Liver (tissue), 9 donors: Measurements from ENCODE around the gene RHOU. TPM values are rescaled to one million over a fixed set of nuclear protein-coding genes. Genes with fewer than 3 reads are reported as not detected.

Experiments used
- DNase-seq: peaks from one replicate; pipeline ENCODE4 v3.0.0-alpha.2; 2017; ENCODE audit warnings: low spot score
- H3K27ac ChIP-seq, 2 donors: one replicate each; pipeline ENCODE4 v1.7.0; 2013; ENCODE audit warnings: inconsistent platforms in 2 of 2, low read length in 2 of 2, control low read depth in 1 of 2, low read depth in 1 of 2, mild to moderate bottlenecking in 1 of 2
- H3K27me3 ChIP-seq, 4 donors: one replicate each; pipeline versions ENCODE4 v1.6.1 to v1.7.0; 2013; ENCODE audit warnings: low read length in 3 of 4, inconsistent platforms in 1 of 4, mild to moderate bottlenecking in 1 of 4, moderate library complexity in 1 of 4; ENCODE audit not compliant: control insufficient read depth in 4 of 4, insufficient read depth in 4 of 4
- H3K36me3 ChIP-seq, 4 donors: one replicate each; pipeline versions ENCODE4 v1.6.1 to v1.7.0; 2013; ENCODE audit warnings: low read length in 3 of 4, mild to moderate bottlenecking in 3 of 4, low read depth in 1 of 4, moderate library complexity in 1 of 4; ENCODE audit not compliant: control insufficient read depth in 4 of 4, insufficient read depth in 3 of 4
- H3K4me1 ChIP-seq, 4 donors: one replicate each; pipeline versions ENCODE4 v1.6.1 to v1.7.0; 2013; ENCODE audit warnings: low read length in 3 of 4, mild to moderate bottlenecking in 3 of 4, moderate library complexity in 1 of 4; ENCODE audit not compliant: control insufficient read depth in 4 of 4, insufficient read depth in 4 of 4
- H3K4me3 ChIP-seq, 3 donors: one replicate each; pipeline versions ENCODE4 v1.6.1 to v1.7.0; 2013; ENCODE audit warnings: low read length in 3 of 3, control low read depth in 1 of 3, low read depth in 1 of 3, mild to moderate bottlenecking in 1 of 3
- H3K9ac ChIP-seq, 2 donors: one replicate each; pipeline ENCODE4 v1.7.0; 2013; ENCODE audit warnings: low read length in 2 of 2, mild to moderate bottlenecking in 2 of 2, moderate library complexity in 2 of 2, control low read depth in 1 of 2, low read depth in 1 of 2
- H3K9me3 ChIP-seq, 4 donors: one replicate each; pipeline versions ENCODE4 v1.6.1 to v1.7.0; 2013; ENCODE audit warnings: low read length in 3 of 4; ENCODE audit not compliant: control insufficient read depth in 4 of 4
- EGR1 ChIP-seq, 2 donors: IDR thresholded peaks; 2 replicates each; pipeline ENCODE4 v1.6.1; 2016 to 2018; ENCODE audit warnings: antibody characterized with exemption in 2 of 2, low read depth in 2 of 2
- FOXA1 ChIP-seq: IDR thresholded peaks from 2 replicates; pipeline ENCODE4 v1.6.1; 2016; ENCODE audit warnings: antibody characterized with exemption
- FOXA2 ChIP-seq: IDR thresholded peaks from 2 replicates; pipeline ENCODE4 v1.6.1; 2016; ENCODE audit warnings: antibody characterized with exemption
- GABPA ChIP-seq, 2 donors: IDR thresholded peaks in 1 of 2; conservative IDR thresholded peaks in 1 of 2; 2 replicates each; pipeline ENCODE4 v1.6.1; 2016; ENCODE audit warnings: antibody characterized with exemption in 2 of 2, mild to moderate bottlenecking in 1 of 2, moderate library complexity in 1 of 2
- HNF4A ChIP-seq, 2 donors: conservative IDR thresholded peaks; 2 replicates each; pipeline ENCODE4 v1.6.1; 2016; ENCODE audit warnings: antibody characterized with exemption in 2 of 2, mild to moderate bottlenecking in 2 of 2
- HNF4G ChIP-seq: IDR thresholded peaks from 2 replicates; pipeline ENCODE4 v1.6.1; 2016; ENCODE audit warnings: antibody characterized with exemption
- JUND ChIP-seq, 2 donors: IDR thresholded peaks; 2 replicates each; pipeline ENCODE4 v1.6.1; 2016; ENCODE audit warnings: antibody characterized with exemption in 2 of 2
- NR2F2 ChIP-seq: IDR thresholded peaks from 2 replicates; pipeline ENCODE4 v1.6.1; 2016; ENCODE audit warnings: antibody characterized with exemption
- RAD21 ChIP-seq, 2 donors: IDR thresholded peaks; 2 replicates each; pipeline ENCODE4 v1.6.1; 2016; ENCODE audit warnings: antibody characterized with exemption in 2 of 2, mild to moderate bottlenecking in 2 of 2
- RXRA ChIP-seq, 2 donors: IDR thresholded peaks; 2 replicates each; pipeline ENCODE4 v1.6.1; 2017 to 2018; ENCODE audit warnings: antibody characterized with exemption in 2 of 2, mild to moderate bottlenecking in 1 of 2
- SP1 ChIP-seq: IDR thresholded peaks from 2 replicates; pipeline ENCODE4 v1.6.1; 2018; ENCODE audit warnings: antibody characterized with exemption, mild to moderate bottlenecking
- TAF1 ChIP-seq: conservative IDR thresholded peaks from 2 replicates; pipeline ENCODE4 v1.6.1; 2016; ENCODE audit warnings: antibody characterized with exemption, mild to moderate bottlenecking
- YY1 ChIP-seq: IDR thresholded peaks from 2 replicates; pipeline ENCODE4 v1.6.1; 2016; ENCODE audit warnings: antibody characterized with exemption, mild to moderate bottlenecking
- WGBS: extraction: QIAGEN DNeasy Blood & Tissue Kit; methylation state at CpG from one replicate; pipeline ENCODE4 v1.1.7; 2013; 5-methylcytosine and 5-hydroxymethylcytosine counted together
- polyA plus RNA-seq, 2 donors: library from polyadenylated mRNA; stranded (reverse) in 1 of 2; unstranded in 1 of 2; fragments of 200-250 nt in 1 of 2; fragments of >200 nt in 1 of 2; fragmentation: Nextera tagmentation in 1 of 2; extraction: Ambion mirVana in 1 of 2; gene quantifications; one replicate each; pipeline versions ENCODE4 v1.2.1 to v1.2.3, GENCODE V29; 2013 to 2015
- total RNA-seq, 2 donors: library from RNA; depleted of rRNA; stranded (reverse); fragments of >200 nt; gene quantifications; one replicate each; pipeline ENCODE4 v1.2.3, GENCODE V29; 2014
- TF ChIP-seq, protein P1 (sequence below): fragments of 150-350 bp; IDR thresholded peaks from 2 replicates; pipeline ENCODE4 v1.5.1; 2017; ENCODE audit warnings: improper control_type of control experiment, low read depth, low read length; ENCODE audit not compliant: missing input control
- TF ChIP-seq, protein P2 (sequence below): IDR thresholded peaks from 2 replicates; pipeline ENCODE4 v1.6.1; 2016; ENCODE audit warnings: antibody characterized with exemption
- TF ChIP-seq, protein P3 (sequence below): IDR thresholded peaks from 2 replicates; pipeline ENCODE4 v1.6.1; 2016; ENCODE audit warnings: antibody characterized with exemption
- TF ChIP-seq, protein P4 (sequence below): IDR thresholded peaks from 2 replicates; pipeline ENCODE4 v1.6.1; 2016; ENCODE audit warnings: antibody characterized with exemption
- TF ChIP-seq, protein P5 (sequence below): IDR thresholded peaks from 2 replicates; pipeline ENCODE4 v1.6.1; 2016; ENCODE audit warnings: antibody characterized with exemption, mild to moderate bottlenecking
- donor health status: healthy.
- donor health status: healthy.
- donor health status: healthy.
- donor health status: healthy.
- donor health status: healthy.

RHOU gene
- total and polyA plus RNA-seq, 4 donors, result 6.4 to 12.0 (median 11.6) TPM

DNA sequence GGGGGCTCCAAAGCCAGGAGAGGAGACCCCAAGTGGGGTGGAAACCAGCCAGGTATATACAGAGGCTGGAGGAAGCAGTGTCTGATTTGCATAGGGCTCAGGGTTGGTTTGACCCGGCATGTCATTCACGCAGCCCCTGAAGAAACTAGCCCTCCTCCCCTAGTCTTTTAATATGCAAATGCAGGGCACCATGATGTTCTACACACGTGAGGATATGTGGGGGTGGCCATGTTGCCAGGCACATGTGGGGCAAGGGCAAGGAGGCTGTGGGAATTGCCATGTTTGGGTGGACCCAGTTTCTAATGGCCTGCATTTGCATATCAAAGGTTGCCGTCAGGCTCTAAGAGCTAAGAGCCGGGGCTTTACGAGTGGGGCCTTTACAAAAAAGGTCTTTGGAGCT lies 12.0 kb upstream of the RHOU start (continued):
- TF ChIP-seq, protein P1, sequence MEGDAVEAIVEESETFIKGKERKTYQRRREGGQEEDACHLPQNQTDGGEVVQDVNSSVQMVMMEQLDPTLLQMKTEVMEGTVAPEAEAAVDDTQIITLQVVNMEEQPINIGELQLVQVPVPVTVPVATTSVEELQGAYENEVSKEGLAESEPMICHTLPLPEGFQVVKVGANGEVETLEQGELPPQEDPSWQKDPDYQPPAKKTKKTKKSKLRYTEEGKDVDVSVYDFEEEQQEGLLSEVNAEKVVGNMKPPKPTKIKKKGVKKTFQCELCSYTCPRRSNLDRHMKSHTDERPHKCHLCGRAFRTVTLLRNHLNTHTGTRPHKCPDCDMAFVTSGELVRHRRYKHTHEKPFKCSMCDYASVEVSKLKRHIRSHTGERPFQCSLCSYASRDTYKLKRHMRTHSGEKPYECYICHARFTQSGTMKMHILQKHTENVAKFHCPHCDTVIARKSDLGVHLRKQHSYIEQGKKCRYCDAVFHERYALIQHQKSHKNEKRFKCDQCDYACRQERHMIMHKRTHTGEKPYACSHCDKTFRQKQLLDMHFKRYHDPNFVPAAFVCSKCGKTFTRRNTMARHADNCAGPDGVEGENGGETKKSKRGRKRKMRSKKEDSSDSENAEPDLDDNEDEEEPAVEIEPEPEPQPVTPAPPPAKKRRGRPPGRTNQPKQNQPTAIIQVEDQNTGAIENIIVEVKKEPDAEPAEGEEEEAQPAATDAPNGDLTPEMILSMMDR, result no peak
- TF ChIP-seq, protein P2, sequence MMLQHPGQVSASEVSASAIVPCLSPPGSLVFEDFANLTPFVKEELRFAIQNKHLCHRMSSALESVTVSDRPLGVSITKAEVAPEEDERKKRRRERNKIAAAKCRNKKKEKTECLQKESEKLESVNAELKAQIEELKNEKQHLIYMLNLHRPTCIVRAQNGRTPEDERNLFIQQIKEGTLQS, result no peak
- TF ChIP-seq GABPA (IDR thresholded peaks at IDR 0.05 in 1 of 2, conservative IDR thresholded peaks at IDR 0.05 in 1 of 2), result no peak
- TF ChIP-seq, protein P3, sequence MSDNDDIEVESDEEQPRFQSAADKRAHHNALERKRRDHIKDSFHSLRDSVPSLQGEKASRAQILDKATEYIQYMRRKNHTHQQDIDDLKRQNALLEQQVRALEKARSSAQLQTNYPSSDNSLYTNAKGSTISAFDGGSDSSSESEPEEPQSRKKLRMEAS, result no peak
- TF ChIP-seq HNF4A (conservative IDR thresholded peaks at IDR 0.05), result no peak
- TF ChIP-seq RAD21 (IDR thresholded peaks at IDR 0.05), result no peak

DNA sequence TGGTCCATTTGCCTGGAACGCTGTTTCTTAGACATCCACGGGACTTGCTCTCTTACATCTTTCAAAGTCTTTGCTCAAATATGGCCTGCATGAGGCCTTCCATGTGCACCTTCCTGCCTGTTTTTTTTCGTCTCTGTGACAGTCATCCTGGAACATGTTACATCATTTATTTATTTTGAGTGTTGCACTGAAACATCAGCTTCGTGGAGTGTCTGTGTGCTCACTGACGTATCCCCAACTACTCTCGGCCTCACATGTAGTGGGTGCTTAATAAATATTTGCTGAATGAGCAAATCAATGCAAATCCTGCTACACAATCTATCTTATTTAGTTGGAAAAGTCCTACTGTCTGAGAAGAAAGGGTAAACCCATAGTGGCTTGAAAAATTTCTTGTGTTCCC lies 11.4 kb upstream of the RHOU start:
- 48% methylated on average over 6 of the region's 6 CpGs for WGBS
- no peaks in the 10 kb centered on the region for H3K36me3 ChIP-seq
- no peak for DNase-seq
- peaks cover 0 to 2% (median 0%) of the 10 kb centered on the region in 4 donors for H3K4me1 ChIP-seq
- H3K9me3 ChIP-seq, result no peaks in the 10 kb centered on the region
- no peaks in the 10 kb centered on the region for H3K27me3 ChIP-seq
- TF ChIP-seq, protein P4, sequence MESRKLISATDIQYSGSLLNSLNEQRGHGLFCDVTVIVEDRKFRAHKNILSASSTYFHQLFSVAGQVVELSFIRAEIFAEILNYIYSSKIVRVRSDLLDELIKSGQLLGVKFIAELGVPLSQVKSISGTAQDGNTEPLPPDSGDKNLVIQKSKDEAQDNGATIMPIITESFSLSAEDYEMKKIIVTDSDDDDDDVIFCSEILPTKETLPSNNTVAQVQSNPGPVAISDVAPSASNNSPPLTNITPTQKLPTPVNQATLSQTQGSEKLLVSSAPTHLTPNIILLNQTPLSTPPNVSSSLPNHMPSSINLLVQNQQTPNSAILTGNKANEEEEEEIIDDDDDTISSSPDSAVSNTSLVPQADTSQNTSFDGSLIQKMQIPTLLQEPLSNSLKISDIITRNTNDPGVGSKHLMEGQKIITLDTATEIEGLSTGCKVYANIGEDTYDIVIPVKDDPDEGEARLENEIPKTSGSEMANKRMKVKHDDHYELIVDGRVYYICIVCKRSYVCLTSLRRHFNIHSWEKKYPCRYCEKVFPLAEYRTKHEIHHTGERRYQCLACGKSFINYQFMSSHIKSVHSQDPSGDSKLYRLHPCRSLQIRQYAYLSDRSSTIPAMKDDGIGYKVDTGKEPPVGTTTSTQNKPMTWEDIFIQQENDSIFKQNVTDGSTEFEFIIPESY, result peak; percentile 80
- TF ChIP-seq NR2F2, result no peak
- TF ChIP-seq RAD21 (IDR thresholded peaks at IDR 0.05), result peak; percentile 47 to 54
- TF ChIP-seq, protein P2, result peak; percentile 88
- peak; percentile 36 for TF ChIP-seq TAF1
- TF ChIP-seq HNF4A (conservative IDR thresholded peaks at IDR 0.05), result peak; percentile 47 to 75
- peak; percentile 86 for TF ChIP-seq FOXA2
- TF ChIP-seq, protein P1, result no peak
- TF ChIP-seq FOXA1, result peak; percentile 64
- peak; percentile 84 to 90 for TF ChIP-seq JUND (IDR thresholded peaks at IDR 0.05)
- TF ChIP-seq RXRA (IDR thresholded peaks at IDR 0.05), result peak; percentile 70 to 84
- TF ChIP-seq EGR1 (IDR thresholded peaks at IDR 0.05; ENCODE audit: low read depth in 2 of 2), result peak in 1 of 2 donors; percentile 52
- TF ChIP-seq, protein P3, result peak; percentile 90
- TF ChIP-seq GABPA (IDR thresholded peaks at IDR 0.05 in 1 of 2, conservative IDR thresholded peaks at IDR 0.05 in 1 of 2), result peak in 1 of 2 donors; percentile 31
- TF ChIP-seq YY1, result peak; percentile 85
- peak; percentile 87 for TF ChIP-seq SP1
- TF ChIP-seq HNF4G, result peak; percentile 25
- TF ChIP-seq, protein P5, sequence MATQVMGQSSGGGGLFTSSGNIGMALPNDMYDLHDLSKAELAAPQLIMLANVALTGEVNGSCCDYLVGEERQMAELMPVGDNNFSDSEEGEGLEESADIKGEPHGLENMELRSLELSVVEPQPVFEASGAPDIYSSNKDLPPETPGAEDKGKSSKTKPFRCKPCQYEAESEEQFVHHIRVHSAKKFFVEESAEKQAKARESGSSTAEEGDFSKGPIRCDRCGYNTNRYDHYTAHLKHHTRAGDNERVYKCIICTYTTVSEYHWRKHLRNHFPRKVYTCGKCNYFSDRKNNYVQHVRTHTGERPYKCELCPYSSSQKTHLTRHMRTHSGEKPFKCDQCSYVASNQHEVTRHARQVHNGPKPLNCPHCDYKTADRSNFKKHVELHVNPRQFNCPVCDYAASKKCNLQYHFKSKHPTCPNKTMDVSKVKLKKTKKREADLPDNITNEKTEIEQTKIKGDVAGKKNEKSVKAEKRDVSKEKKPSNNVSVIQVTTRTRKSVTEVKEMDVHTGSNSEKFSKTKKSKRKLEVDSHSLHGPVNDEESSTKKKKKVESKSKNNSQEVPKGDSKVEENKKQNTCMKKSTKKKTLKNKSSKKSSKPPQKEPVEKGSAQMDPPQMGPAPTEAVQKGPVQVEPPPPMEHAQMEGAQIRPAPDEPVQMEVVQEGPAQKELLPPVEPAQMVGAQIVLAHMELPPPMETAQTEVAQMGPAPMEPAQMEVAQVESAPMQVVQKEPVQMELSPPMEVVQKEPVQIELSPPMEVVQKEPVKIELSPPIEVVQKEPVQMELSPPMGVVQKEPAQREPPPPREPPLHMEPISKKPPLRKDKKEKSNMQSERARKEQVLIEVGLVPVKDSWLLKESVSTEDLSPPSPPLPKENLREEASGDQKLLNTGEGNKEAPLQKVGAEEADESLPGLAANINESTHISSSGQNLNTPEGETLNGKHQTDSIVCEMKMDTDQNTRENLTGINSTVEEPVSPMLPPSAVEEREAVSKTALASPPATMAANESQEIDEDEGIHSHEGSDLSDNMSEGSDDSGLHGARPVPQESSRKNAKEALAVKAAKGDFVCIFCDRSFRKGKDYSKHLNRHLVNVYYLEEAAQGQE, result peak; percentile 44
- peak overlapping the region; percentile 77 to 79 for H3K27ac ChIP-seq
- H3K9ac ChIP-seq, result no peak overlapping the region
- no peak overlapping the region for H3K4me3 ChIP-seq
